HFFc6 (cell line): Measurements from ENCODE around the gene MAU2. TPM values are rescaled to one million over a fixed set of nuclear protein-coding genes. Genes with fewer than 3 reads are reported as not detected.

ENCODE experiments used
- DNase-seq: peaks from one replicate; pipeline ENCODE4 v3.0.0-alpha.2; 2018
- H3K27ac Mint-ChIP-seq: 2 replicates; pipeline ENCODE4 v1.8.0; 2020; ENCODE audit warnings: mild to moderate bottlenecking, mixed read lengths
- H3K27me3 Mint-ChIP-seq: 2 replicates; pipeline ENCODE4 v1.8.0; 2021; ENCODE audit warnings: mild to moderate bottlenecking, moderate library complexity, mixed read lengths; ENCODE audit not compliant: insufficient read depth
- H3K36me3 Mint-ChIP-seq: 2 replicates; pipeline ENCODE4 v1.8.0; 2021; ENCODE audit warnings: low read depth, mixed read lengths
- H3K4me1 Mint-ChIP-seq: 2 replicates; pipeline ENCODE4 v1.8.0; 2020; ENCODE audit warnings: low read depth, mixed read lengths
- H3K4me3 Mint-ChIP-seq: 2 replicates; pipeline ENCODE4 v1.8.0; 2020; ENCODE audit warnings: mild to moderate bottlenecking, moderate library complexity, mixed read lengths
- H3K9me3 Mint-ChIP-seq: 2 replicates; pipeline ENCODE4 v1.8.0; 2020; ENCODE audit warnings: mild to moderate bottlenecking, mixed read lengths
- CTCF ChIP-seq: fragments of 200-600 bp; sonication (generic); IDR thresholded peaks from 2 replicates; pipeline ENCODE4 v1.5.0; 2021; ENCODE audit warnings: antibody characterized with exemption, mild to moderate bottlenecking
- total RNA-seq, 6 experiments: library from RNA; stranded (reverse); fragmentation: NEBNext Ultra II Directional; extraction: Animal tissue kit (Norgen Biotek cat#: 25700); gene quantifications; 2 replicates in 1 of 6; 3 replicates in 5 of 6; pipeline ENCODE4 v1.2.3, GENCODE V29; 2021

The MAU2 gene
- total RNA-seq, 6 experiments from 2014 or later = 24.8 to 33.0 (median 29.4) TPM

GRCh38 chr19:19362075-19362474 is 41.4 kb downstream of the MAU2 start:
- no peak for DNase-seq
- H3K27ac Mint-ChIP-seq = peak overlapping the region; percentile 22; the same call in 1 of the 2 replicates
- H3K36me3 Mint-ChIP-seq = no peaks in the 10 kb centered on the region
- H3K4me1 Mint-ChIP-seq = peaks cover 20% of the 10 kb centered on the region
- no peak overlapping the region for H3K4me3 Mint-ChIP-seq
- TF ChIP-seq CTCF = no peak
- no peaks in the 10 kb centered on the region for H3K9me3 Mint-ChIP-seq
- H3K27me3 Mint-ChIP-seq = peaks cover 1% of the 10 kb centered on the region; the same call in 1 of the 2 replicates

GRCh38 chr19:19366434-19367396 is 46.1 kb downstream of the MAU2 start:
- Mint-ChIP-seq H3K4me1 (peaks cover 14% of the 10 kb centered on the region), H3K4me3 (no peak overlapping the region), H3K27me3 (no peaks in the 10 kb centered on the region), H3K36me3 (no peaks in the 10 kb centered on the region), H3K9me3 (no peaks in the 10 kb centered on the region), H3K27ac (peak overlapping the region; percentile 62)
- DNase-seq = peak; percentile 40
- peak; percentile 98 for TF ChIP-seq CTCF

GRCh38 chr19:19368087-19368486 is 47.5 kb downstream of the MAU2 start:
- Mint-ChIP-seq H3K36me3 (no peaks in the 10 kb centered on the region), H3K27ac (no peak overlapping the region)
- no peak for DNase-seq

GRCh38 chr19:19371059-19371458 is 50.4 kb downstream of the MAU2 start:
- no peaks in the 10 kb centered on the region for H3K27me3 Mint-ChIP-seq
- H3K9me3 Mint-ChIP-seq = no peaks in the 10 kb centered on the region
- H3K36me3 Mint-ChIP-seq = no peaks in the 10 kb centered on the region
- TF ChIP-seq CTCF = no peak
- H3K4me1 Mint-ChIP-seq = peaks cover 13% of the 10 kb centered on the region
- H3K27ac Mint-ChIP-seq = peak overlapping the region; percentile 59
- DNase-seq = no peak
- no peak overlapping the region for H3K4me3 Mint-ChIP-seq

More at GRCh38 chr19:19368087-19368486, 47.5 kb downstream of the MAU2 start:
- no peaks in the 10 kb centered on the region for H3K9me3 Mint-ChIP-seq
- H3K4me1 Mint-ChIP-seq = peaks cover 19% of the 10 kb centered on the region
- no peak overlapping the region for H3K4me3 Mint-ChIP-seq
- TF ChIP-seq CTCF = no peak
- H3K27me3 Mint-ChIP-seq = no peaks in the 10 kb centered on the region

- Mint-ChIP-seq H3K9me3 (no peaks in the 10 kb centered on the region), H3K4me1 (peaks cover 14% of the 10 kb centered on the region), H3K27ac (peak overlapping the region; percentile 88), H3K4me3 (peak overlapping the region; percentile 59; the same call in 1 of the 2 replicates), H3K36me3 (no peaks in the 10 kb centered on the region), H3K27me3 (no peaks in the 10 kb centered on the region)
- TF ChIP-seq CTCF = no peak
- peak; percentile 48 for DNase-seq
These were observed 52.2 kb downstream of the MAU2 start for GRCh38 chr19:19372656-19373416.
